Measurements from ENCODE around the gene ABI1. TPM values are rescaled to one million over a fixed set of nuclear protein-coding genes. Genes with fewer than 3 reads are reported as not detected.
A peak's percentile ranks its signal among the peaks of the same experiment; 100 is the strongest.

ABI1 gene
- polyA plus RNA-seq, 2 of the 4 experiments (the other 2 are of a cell fraction): 35.8 to 67.6 TPM

GRCh38 chr10:26810435-26811026 lies 50.2 kb downstream of the ABI1 start:
- H3K4me1 ChIP-seq: no peaks in the 10 kb centered on the region
- CTCF ChIA-PET: interaction anchor here (0.9 kb wide), 1 partner anchor 84 kb away, joined by 4 read pairs; no protein-coding TSS in a partner anchor
- no peak for TF ChIP-seq REST (IDR thresholded peaks at IDR 0.05)
- TF ChIP-seq CHD2 (IDR thresholded peaks at IDR 0.05; ENCODE audit: low read length, partially characterized antibody): no peak
- TF ChIP-seq ELK1 (IDR thresholded peaks at IDR 0.05; ENCODE audit: low read depth, low read length): no peak
- POLR2A ChIA-PET: no interaction called here
- no peak overlapping the region for H3K4me3 ChIP-seq
- peak in 1 of 2 experiments; percentile 16 for DNase-seq (ENCODE audit: low read depth in 1 of 2, low spot score in 1 of 2)
- no peak for ATAC-seq
- no peak overlapping the region for H3K4me2 ChIP-seq
- no peak for FAIRE-seq
- no peak overlapping the region for H3K27ac ChIP-seq
- WGBS (ENCODE audit: missing lambda C conversion rate): 73% methylated on average over 7 of the region's 7 CpGs
- no peaks in the 10 kb centered on the region for H3K9me3 ChIP-seq

- ChIA-PET CTCF (interaction anchor here (1.1 kb wide), 1 partner anchor 84 kb away, joined by 3 read pairs; no protein-coding TSS in a partner anchor), POLR2A (no interaction called here)
- DNase-seq (ENCODE audit: low read depth in 1 of 2, low spot score in 1 of 2): no peak
- no peak for FAIRE-seq
- WGBS (ENCODE audit: missing lambda C conversion rate): 90% methylated on average over 1 of the region's 1 CpG
- Histone ChIP-seq H3K27ac (no peak overlapping the region), H3K4me3 (no peak overlapping the region), H3K9me3 (no peaks in the 10 kb centered on the region), H3K4me2 (no peak overlapping the region), H3K4me1 (no peaks in the 10 kb centered on the region)
- TF ChIP-seq EHMT2 (IDR thresholded peaks at IDR 0.05; ENCODE audit: low read depth): no peak
- TF ChIP-seq CHD4 (IDR thresholded peaks at IDR 0.05; ENCODE audit: borderline replicate concordance): no peak
- no peak for TF ChIP-seq SREBF2 (IDR thresholded peaks at IDR 0.05)
- no peak for TF ChIP-seq MAZ (IDR thresholded peaks at IDR 0.05; ENCODE audit: borderline replicate concordance, low read depth, low read length)
- no peak for TF ChIP-seq NR3C1 (IDR thresholded peaks at IDR 0.05)
- no peak for TF ChIP-seq ESRRA (IDR thresholded peaks at IDR 0.05; ENCODE audit: borderline replicate concordance, low read length)
- TF ChIP-seq ZNF302 (CRISPR knock-in tag; IDR thresholded peaks at IDR 0.05): no peak
- no peak for TF ChIP-seq PHF8 (IDR thresholded peaks at IDR 0.05; ENCODE audit: borderline replicate concordance, low read depth)
- no peak for TF ChIP-seq ELK1 (IDR thresholded peaks at IDR 0.05; ENCODE audit: low read depth, low read length)
- TF ChIP-seq MAX (IDR thresholded peaks at IDR 0.05): no peak
- no peak for TF ChIP-seq RAD21 (conservative IDR thresholded peaks at IDR 0.05 in 1 of 2, IDR thresholded peaks at IDR 0.05 in 1 of 2)
- TF ChIP-seq SMC3 (IDR thresholded peaks at IDR 0.05): no peak
- TF ChIP-seq TP53 (CRISPR knock-in tag; IDR thresholded peaks at IDR 0.05): no peak
- TF ChIP-seq ZSCAN20 (CRISPR knock-in tag; IDR thresholded peaks at IDR 0.05): no peak
- no peak for TF ChIP-seq HEYL (CRISPR knock-in tag; IDR thresholded peaks at IDR 0.05)
- no peak for TF ChIP-seq KDM5A (IDR thresholded peaks at IDR 0.05)
- TF ChIP-seq RFX5 (IDR thresholded peaks at IDR 0.05): no peak
- TF ChIP-seq HOXB5 (CRISPR knock-in tag; IDR thresholded peaks at IDR 0.05): no peak
- no peak for TF ChIP-seq JUN (IDR thresholded peaks at IDR 0.05)
- TF ChIP-seq EHF (CRISPR knock-in tag; IDR thresholded peaks at IDR 0.05): no peak
- ATAC-seq: no peak; a peak in 1 of 6 replicates
These were observed 50.8 kb downstream of the ABI1 start for GRCh38 chr10:26809973-26810372.

Data from A549 (cell line).